HepG2 (cell line): ENCODE results near the gene RHBDD1. TPM values are rescaled to one million over a fixed set of nuclear protein-coding genes. Genes with fewer than 3 reads are reported as not detected.
A peak's percentile ranks its signal among the peaks of the same experiment; 100 is the strongest.

ENCODE experiments used
- ATAC-seq: fragments of 200-7000 bp; cut with Tn5 transposase; 3 replicates; pipeline ENCODE4 v1.9.1; 2020; ENCODE audit warnings: mild to moderate bottlenecking, moderate library complexity
- BruUV-seq: library from RNA; stranded (reverse); fragments of 400-500 nt; replicated peaks from 2 replicates; lab custom pipeline; 2021; lab: Mats Ljungman, UMichigan
- CTCF ChIA-PET: fragments of 300-600 bp; formaldehyde crosslinking; extraction: SDS; loops from one replicate; lab custom pipeline; 2021; ENCODE audit warnings: low total read pairs, inconsistent platforms, low intra/inter-chr PET ratio; lab: Yijun Ruan, JAX
- POLR2A ChIA-PET: fragments of 350-600 bp; sonication (Branson Sonifier 250); formaldehyde crosslinking; loops from one replicate; lab custom pipeline; 2020; ENCODE audit warnings: antibody characterized with exemption, inconsistent platforms; lab: Yijun Ruan, JAX
- DNase-seq: peaks from one replicate; pipeline ENCODE4 v3.0.0-alpha.2; 2015; ENCODE audit warnings: low spot score
- FAIRE-seq: peaks from 3 replicates; lab custom pipeline; 2011; peaks lifted over from hg19 to GRCh38; lab: Jason Lieb, UNC
- H2AFZ ChIP-seq: one replicate; pipeline ENCODE4 v1.6.1; 2011; ENCODE audit warnings: low read length, inconsistent platforms
- H3K27ac ChIP-seq: fragments of 300-600 bp; 3 replicates; pipeline ENCODE4 v1.8.0; 2011; ENCODE audit warnings: mixed run types, mild to moderate bottlenecking, mixed read lengths, low read length, inconsistent platforms; ENCODE audit not compliant: insufficient read depth; ENCODE audit errors: extremely low read length
- H3K27me3 ChIP-seq, 2 experiments: fragments of 200-600 bp in 1 of 2; 2 replicates in 1 of 2; 3 replicates in 1 of 2; pipeline versions ENCODE4 v1.6.0 to v1.8.0; 2011; ENCODE audit warnings: low read length in 2 of 2, mild to moderate bottlenecking in 2 of 2, moderate library complexity in 2 of 2, inconsistent platforms in 1 of 2; ENCODE audit not compliant: insufficient read depth in 2 of 2, control insufficient read depth in 1 of 2
- H3K36me3 ChIP-seq, 2 experiments: fragments of 200-600 bp in 1 of 2; replicated peaks in 1 of 2; 2 replicates in 1 of 2; 3 replicates in 1 of 2; pipeline versions ENCODE4 v1.5.1 to v1.8.0; 2011; ENCODE audit warnings: low read length in 2 of 2, inconsistent platforms in 1 of 2; ENCODE audit not compliant: insufficient read depth in 2 of 2, control insufficient read depth in 1 of 2
- H3K4me1 ChIP-seq: 2 replicates; pipeline ENCODE4 v1.5.1; 2012; ENCODE audit warnings: low read length, inconsistent platforms; ENCODE audit not compliant: insufficient read depth
- H3K4me2 ChIP-seq: 2 replicates; pipeline ENCODE4 v1.6.0; 2011; ENCODE audit warnings: low read depth, low read length, inconsistent platforms
- H3K4me3 ChIP-seq, 3 experiments: fragments of 200-600 bp in 1 of 3; sonication (generic), shearing (Covaris generic) in 1 of 3; replicated peaks in 1 of 3; 2 replicates each; pipeline ENCODE4 v1.5.1; 2011 to 2016; ENCODE audit warnings: low read length in 3 of 3, inconsistent platforms in 2 of 3, low read depth in 2 of 3, mild to moderate bottlenecking in 2 of 3, control low read depth in 1 of 3, mixed read lengths in 1 of 3; ENCODE audit not compliant: insufficient read depth in 1 of 3
- H3K79me2 ChIP-seq: one replicate; pipeline ENCODE4 v1.6.1; 2011; ENCODE audit warnings: low read length, inconsistent platforms; ENCODE audit not compliant: insufficient read depth
- H3K9ac ChIP-seq: 2 replicates; pipeline ENCODE4 v1.6.0; 2011; ENCODE audit warnings: mild to moderate bottlenecking, low read depth, low read length, inconsistent platforms; ENCODE audit not compliant: insufficient read depth
- H3K9me3 ChIP-seq: 2 replicates; pipeline ENCODE4 v1.5.1; 2012; ENCODE audit warnings: mild to moderate bottlenecking, low read length
- H4K20me1 ChIP-seq: 2 replicates; pipeline ENCODE4 v1.6.0; 2011; ENCODE audit warnings: inconsistent platforms, mild to moderate bottlenecking, low read length, moderate library complexity; ENCODE audit not compliant: insufficient read depth
- MIER3 ChIP-seq: IDR thresholded peaks from 2 replicates; pipeline ENCODE4 v1.6.1; 2016; ENCODE audit warnings: missing compliant biosample characterization, borderline replicate concordance
- NFIC ChIP-seq: IDR thresholded peaks from 2 replicates; pipeline ENCODE4 v1.6.1; 2012; ENCODE audit warnings: mild to moderate bottlenecking, low read length, inconsistent platforms
- PAF1 ChIP-seq: IDR thresholded peaks from 2 replicates; pipeline ENCODE4 v1.6.1; 2016; ENCODE audit warnings: missing genetic modification reagents, missing compliant biosample characterization
- PHF5A ChIP-seq: IDR thresholded peaks from one replicate; pipeline ENCODE4 v1.6.1; 2018; ENCODE audit warnings: low read depth, missing genetic modification reagents; ENCODE audit not compliant: unreplicated experiment
- SMYD3 ChIP-seq: sonication (generic); formaldehyde crosslinking; IDR thresholded peaks from 2 replicates; pipeline ENCODE4 v1.8.1; 2023; ENCODE audit warnings: mild to moderate bottlenecking, missing genetic modification reagents
- TARDBP ChIP-seq: sonication (generic); formaldehyde crosslinking; IDR thresholded peaks from 2 replicates; pipeline ENCODE4 v1.8.0; 2022; ENCODE audit warnings: mild to moderate bottlenecking, missing genetic modification reagents
- ZMYM3 ChIP-seq: sonication (generic); formaldehyde crosslinking; IDR thresholded peaks from 2 replicates; pipeline ENCODE4 v1.5.1; 2020; ENCODE audit warnings: mild to moderate bottlenecking, missing genetic modification reagents
- ZNF557 ChIP-seq: sonication (generic); formaldehyde crosslinking; IDR thresholded peaks from 2 replicates; pipeline ENCODE4 v1.4.0; 2020; ENCODE audit warnings: missing genetic modification reagents
- ZNF749 ChIP-seq: sonication (generic); formaldehyde crosslinking; IDR thresholded peaks from 2 replicates; pipeline ENCODE4 v1.8.0; 2022; ENCODE audit warnings: mild to moderate bottlenecking, missing genetic modification reagents, moderate library complexity, borderline replicate concordance
- ZNF790 ChIP-seq: sonication (generic); formaldehyde crosslinking; IDR thresholded peaks from 2 replicates; pipeline ENCODE4 v1.8.0; 2022; ENCODE audit warnings: missing genetic modification reagents, mild to moderate bottlenecking, borderline replicate concordance
- WGBS: methylation state at CpG from one replicate; pipeline ENCODE4 v1.1.6; 2017; ENCODE audit warnings: low lambda C conversion rate; 5-methylcytosine and 5-hydroxymethylcytosine counted together
- in situ Hi-C: cut with HindIII; loops from 2 replicates; pipeline ENCODE4 v1.10.0; 2017; ENCODE audit warnings: low pct_unique_long_range_greater_than_20kb; ENCODE audit not compliant: extremely low pct_ligation_motif_present
- intact Hi-C: fragments of 100-400 bp; cut with micrococcal nuclease; formaldehyde crosslinking; loops from one replicate; pipeline ENCODE4 v1.10.0; 2022; ENCODE audit not compliant: unreplicated experiment
- polyA plus RNA-seq, 8 experiments: library from polyadenylated mRNA; depleted of rRNA in 3 of 8; stranded (reverse) in 7 of 8; unstranded in 1 of 8; fragments of >200 nt; fragmentation: Illumina TruSeq in 4 of 8; extraction: Trizol in 4 of 8; gene quantifications; 2 replicates each; pipeline versions ENCODE4 v1.2.1 to v1.2.3, GENCODE V29; 2011 to 2016; ENCODE audit warnings: low read depth in 4 of 8, missing spikeins in 1 of 8, mixed read lengths in 1 of 8; ENCODE audit not compliant: insufficient read depth in 1 of 8
- total RNA-seq, 5 experiments: library from RNA; depleted of rRNA; stranded (reverse); fragments of >200 nt; fragmentation: Illumina TruSeq; extraction: Trizol; gene quantifications; 2 replicates each; pipeline ENCODE4 v1.2.3, GENCODE V29; 2016; ENCODE audit warnings: low read depth in 1 of 5
- TF ChIP-seq, protein P1 (sequence below): IDR thresholded peaks from 2 replicates; pipeline ENCODE4 v1.6.1; 2018; ENCODE audit warnings: missing genetic modification reagents
- TF ChIP-seq, protein P2 (sequence below): sonication (generic); formaldehyde crosslinking; IDR thresholded peaks from 2 replicates; pipeline ENCODE4 v1.4.0; 2020; ENCODE audit warnings: missing genetic modification reagents

Gene RHBDD1
- total and polyA plus RNA-seq, 2 of the 13 experiments (the other 11 are each of a cell fraction or from before 2014, with no cell fraction given), result 8.2 to 9.5 TPM

DNA sequence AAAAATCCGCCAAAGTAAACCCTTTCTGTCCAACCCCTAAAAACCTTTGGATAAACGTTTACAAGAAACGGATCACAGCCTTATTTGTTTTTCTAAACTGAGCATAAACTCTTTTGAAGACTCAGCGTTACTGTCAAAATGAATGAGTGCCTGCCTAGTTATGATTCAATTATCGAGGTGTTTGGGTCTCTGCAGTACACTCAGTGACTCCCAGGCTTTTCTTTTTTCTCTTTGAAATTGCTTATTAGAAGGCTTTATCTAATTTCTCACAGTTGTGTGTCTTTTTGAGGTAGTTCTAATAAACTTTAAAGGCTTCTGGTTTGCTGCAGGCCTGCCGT lies 663 bp downstream of the RHBDD1 start (continued):
- 0 out of 2 replicates have a peak, but pooled peaks have one; percentile 13 for TF ChIP-seq ZNF749 (CRISPR knock-in tag)
- 0 out of 2 replicates have a peak, but pooled peaks have one; percentile 9 for TF ChIP-seq TARDBP (CRISPR knock-in tag)
- TF ChIP-seq NFIC, result 0 out of 2 replicates have a peak, but pooled peaks have one; percentile 6
- TF ChIP-seq PHF5A (CRISPR knock-in tag), result no peak
- no peak for TF ChIP-seq MIER3
- TF ChIP-seq ZNF790 (CRISPR knock-in tag), result 0 out of 2 replicates have a peak, but pooled peaks have one; percentile 3
- no peak for TF ChIP-seq ZNF557
- TF ChIP-seq, protein P1, sequence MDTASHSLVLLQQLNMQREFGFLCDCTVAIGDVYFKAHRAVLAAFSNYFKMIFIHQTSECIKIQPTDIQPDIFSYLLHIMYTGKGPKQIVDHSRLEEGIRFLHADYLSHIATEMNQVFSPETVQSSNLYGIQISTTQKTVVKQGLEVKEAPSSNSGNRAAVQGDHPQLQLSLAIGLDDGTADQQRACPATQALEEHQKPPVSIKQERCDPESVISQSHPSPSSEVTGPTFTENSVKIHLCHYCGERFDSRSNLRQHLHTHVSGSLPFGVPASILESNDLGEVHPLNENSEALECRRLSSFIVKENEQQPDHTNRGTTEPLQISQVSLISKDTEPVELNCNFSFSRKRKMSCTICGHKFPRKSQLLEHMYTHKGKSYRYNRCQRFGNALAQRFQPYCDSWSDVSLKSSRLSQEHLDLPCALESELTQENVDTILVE (CRISPR knock-in tag), result peak; percentile 0; the same call in 1 of the 2 replicates
- 0 out of 2 replicates have a peak, but pooled peaks have one; percentile 65 for TF ChIP-seq SMYD3 (CRISPR knock-in tag)

DNA sequence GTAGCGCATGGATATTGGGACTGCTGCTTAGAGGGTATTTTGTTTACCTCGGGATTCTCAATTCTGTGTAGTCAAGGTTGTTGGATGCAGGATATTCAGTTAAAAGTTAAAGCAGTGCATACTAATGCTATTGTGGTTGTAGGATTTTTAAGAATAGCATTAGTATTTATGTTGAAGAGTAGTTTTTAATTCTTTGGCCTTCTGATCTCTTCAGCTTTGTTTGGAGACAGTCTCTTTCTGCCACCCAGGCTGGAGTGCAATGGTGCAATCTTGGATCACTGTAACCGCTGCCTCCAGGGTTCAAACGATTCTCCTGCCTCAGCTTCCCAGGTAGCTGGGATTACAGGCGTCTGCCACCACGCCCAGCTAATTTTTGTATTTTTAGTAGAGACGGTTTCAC lies 1.5 kb downstream of the RHBDD1 start:
- peak overlapping the region; percentile 90 for H2AFZ ChIP-seq
- H3K36me3 ChIP-seq, result no peaks in the 10 kb centered on the region
- H3K27me3 ChIP-seq, result no peaks in the 10 kb centered on the region
- TF ChIP-seq PAF1 (CRISPR knock-in tag) (no peak), ZMYM3 (CRISPR knock-in tag) (0 out of 2 replicates have a peak, but pooled peaks have one; percentile 13)
- TF ChIP-seq, protein P2, sequence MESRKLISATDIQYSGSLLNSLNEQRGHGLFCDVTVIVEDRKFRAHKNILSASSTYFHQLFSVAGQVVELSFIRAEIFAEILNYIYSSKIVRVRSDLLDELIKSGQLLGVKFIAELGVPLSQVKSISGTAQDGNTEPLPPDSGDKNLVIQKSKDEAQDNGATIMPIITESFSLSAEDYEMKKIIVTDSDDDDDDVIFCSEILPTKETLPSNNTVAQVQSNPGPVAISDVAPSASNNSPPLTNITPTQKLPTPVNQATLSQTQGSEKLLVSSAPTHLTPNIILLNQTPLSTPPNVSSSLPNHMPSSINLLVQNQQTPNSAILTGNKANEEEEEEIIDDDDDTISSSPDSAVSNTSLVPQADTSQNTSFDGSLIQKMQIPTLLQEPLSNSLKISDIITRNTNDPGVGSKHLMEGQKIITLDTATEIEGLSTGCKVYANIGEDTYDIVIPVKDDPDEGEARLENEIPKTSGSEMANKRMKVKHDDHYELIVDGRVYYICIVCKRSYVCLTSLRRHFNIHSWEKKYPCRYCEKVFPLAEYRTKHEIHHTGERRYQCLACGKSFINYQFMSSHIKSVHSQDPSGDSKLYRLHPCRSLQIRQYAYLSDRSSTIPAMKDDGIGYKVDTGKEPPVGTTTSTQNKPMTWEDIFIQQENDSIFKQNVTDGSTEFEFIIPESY, result peak; percentile 40; the same call in 1 of the 2 replicates
- peak overlapping the region; percentile 68 to 84 (median 77) for H3K4me3 ChIP-seq
- POLR2A ChIA-PET, result interaction anchor here (1.5 to 2.7 kb wide), 2 partner anchors 34 to 37 kb away, joined by 4 to 15 read pairs; no protein-coding TSS in a partner anchor
- no peaks in the 10 kb centered on the region for H4K20me1 ChIP-seq
- intact Hi-C loops, result no loop called here
- CTCF ChIA-PET, result no interaction called here
- in situ Hi-C loops, result no loop called here
- 79% methylated on average over 7 of the region's 7 CpGs for WGBS
- H3K4me2 ChIP-seq, result peak overlapping the region; percentile 88
- peaks cover 36% of the 10 kb centered on the region for H3K4me1 ChIP-seq
- no peaks in the 10 kb centered on the region for H3K9me3 ChIP-seq
- peak overlapping the region; percentile 76; the same call in 1 of the 2 replicates for H3K9ac ChIP-seq
- no peaks in the 10 kb centered on the region for H3K79me2 ChIP-seq
- BruUV-seq, result no TSS peak
- no peak for ATAC-seq
- FAIRE-seq, result no peak
- H3K27ac ChIP-seq, result peak overlapping the region; percentile 59
- DNase-seq, result no peak
